Measurements from ENCODE around the gene ABCG2.
"Not testable (repeated sequence)": the region's sequence is repeated elsewhere in the genome, so short reads cannot be mapped to it uniquely, and the experiment has no call there.

Gene ABCG2

GRCh38 chr4:88109123-88109881 is 49.1 kb downstream of the ABCG2 start:
- DNase-seq: no peak

DNA sequence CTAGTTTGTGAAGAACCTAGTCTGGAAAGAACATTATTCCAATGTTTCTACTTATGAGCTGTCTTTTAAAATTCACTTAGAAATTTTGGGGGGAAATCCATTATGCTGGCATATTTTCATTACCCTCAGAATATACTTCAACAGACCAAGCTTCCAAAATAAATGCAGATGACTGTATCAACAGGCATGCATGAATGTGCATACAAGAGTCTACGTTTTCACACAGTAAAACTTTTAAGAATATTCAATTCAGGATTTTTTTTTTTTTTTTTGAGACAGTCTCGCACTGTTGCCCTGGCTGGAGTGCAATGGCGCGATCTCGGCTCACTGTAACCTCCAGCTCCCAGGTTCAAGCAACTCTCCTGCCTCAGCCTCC is 49.7 kb downstream of the ABCG2 start:
- no peak for DNase-seq

DNA sequence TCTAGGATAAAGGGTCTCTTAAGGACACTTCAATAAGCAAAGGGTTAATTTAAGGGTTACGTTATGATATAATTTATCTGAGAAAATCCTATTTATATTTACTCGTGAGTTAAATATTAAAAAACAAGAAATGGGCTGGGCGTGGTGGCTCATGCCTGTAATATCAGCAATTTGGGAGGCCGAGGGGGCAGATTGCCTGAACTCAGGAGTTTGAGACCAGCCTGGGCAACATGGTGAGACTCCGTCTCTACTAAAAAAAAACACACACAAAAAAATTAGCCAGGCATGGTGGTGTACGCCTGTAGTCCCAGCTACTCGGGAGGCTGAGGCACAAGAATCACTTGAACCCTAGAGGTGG is 50.4 kb downstream of the ABCG2 start:
- not testable (repeated sequence) for DNase-seq

- DNase-seq: no peak
These were observed 50.9 kb downstream of the ABCG2 start for GRCh38 chr4:88107406-88108107.

GRCh38 chr4:88106205-88106604 is 52.2 kb downstream of the ABCG2 start:
- no peak for DNase-seq

GRCh38 chr4:88104902-88105610 is 53.4 kb downstream of the ABCG2 start:
- no peak for DNase-seq

DNA sequence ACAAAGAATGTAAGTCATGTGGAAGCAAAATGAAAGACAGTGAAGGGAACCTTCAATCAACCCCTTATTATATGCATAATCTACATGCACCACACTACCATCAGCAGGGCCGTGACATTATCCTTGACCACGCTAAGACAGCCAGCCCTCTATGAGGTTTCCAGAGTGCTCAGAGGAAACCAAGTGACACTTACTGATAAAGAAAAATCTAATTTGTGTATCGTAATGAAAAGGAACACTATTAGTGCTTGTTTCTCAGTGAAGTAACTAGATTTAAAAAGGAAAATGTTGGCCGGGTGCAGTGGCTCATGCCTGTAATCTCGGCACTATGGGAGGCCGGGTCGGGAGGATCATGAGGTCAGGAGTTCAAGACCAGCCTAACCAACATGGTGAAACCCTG is 56.4 kb downstream of the ABCG2 start:
- DNase-seq: no peak

DNA sequence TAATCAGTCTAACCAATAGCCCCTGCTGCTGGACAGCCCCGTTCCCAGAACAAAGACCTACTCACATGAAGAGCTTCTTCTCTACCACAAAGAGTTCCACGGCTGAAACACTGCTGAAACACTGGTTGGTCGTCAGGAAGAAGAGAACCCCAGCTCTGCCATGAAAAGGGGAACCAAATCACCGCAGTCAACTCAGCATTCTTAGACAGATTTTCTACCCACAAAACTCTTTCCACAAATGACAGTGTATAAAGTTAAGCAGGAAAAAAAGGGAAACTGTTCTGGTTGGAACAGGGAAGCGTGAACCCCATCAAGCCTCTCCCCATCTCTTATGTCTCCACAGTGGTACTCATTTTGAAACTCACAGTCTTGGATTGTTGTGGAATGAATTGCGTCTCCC is 57.3 kb downstream of the ABCG2 start:
- no peak for DNase-seq

- no peak for DNase-seq
These were observed 59.3 kb downstream of the ABCG2 start for GRCh38 chr4:88098993-88099752.

DNA sequence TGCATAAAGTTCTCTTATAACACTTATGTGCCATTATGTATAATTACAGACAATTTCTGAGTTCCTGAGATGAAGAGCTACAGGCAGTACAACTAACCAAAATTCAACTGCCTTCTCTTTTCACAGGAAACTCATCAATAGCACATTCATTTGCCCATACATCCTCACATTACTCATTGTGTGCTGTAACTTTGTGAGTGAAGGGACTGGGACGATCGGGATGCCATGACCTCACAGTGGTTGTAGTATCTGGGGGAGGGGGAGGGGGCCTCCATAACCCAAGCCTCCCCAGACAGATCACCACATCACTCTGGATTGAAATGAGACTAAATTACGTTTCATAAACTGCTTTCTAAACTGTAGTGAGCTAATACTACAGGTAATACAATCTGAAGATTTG is 60.7 kb downstream of the ABCG2 start:
- DNase-seq: no peak

DNA sequence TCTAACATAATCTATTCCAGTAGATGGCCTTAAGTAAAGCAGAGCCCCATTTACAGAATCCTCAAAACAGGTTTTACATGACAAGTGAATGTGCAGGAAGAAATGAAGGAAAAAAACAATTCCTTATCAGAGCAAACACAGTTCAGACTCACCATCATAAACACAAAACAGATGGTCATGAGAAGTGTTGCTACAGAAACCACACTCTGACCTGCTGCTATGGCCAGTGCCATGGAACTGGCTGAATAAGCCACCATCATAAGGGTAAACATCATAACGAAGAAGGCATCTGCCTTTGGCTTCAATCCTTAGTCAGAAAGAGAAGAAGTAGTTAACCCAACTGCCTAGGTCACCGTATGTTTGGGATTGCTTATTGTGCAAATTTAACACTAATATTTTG is 61.1 kb downstream of the ABCG2 start:
- DNase-seq: no peak

- no peak for DNase-seq
These were observed 64.6 kb downstream of the ABCG2 start for GRCh38 chr4:88093874-88094273.

DNA sequence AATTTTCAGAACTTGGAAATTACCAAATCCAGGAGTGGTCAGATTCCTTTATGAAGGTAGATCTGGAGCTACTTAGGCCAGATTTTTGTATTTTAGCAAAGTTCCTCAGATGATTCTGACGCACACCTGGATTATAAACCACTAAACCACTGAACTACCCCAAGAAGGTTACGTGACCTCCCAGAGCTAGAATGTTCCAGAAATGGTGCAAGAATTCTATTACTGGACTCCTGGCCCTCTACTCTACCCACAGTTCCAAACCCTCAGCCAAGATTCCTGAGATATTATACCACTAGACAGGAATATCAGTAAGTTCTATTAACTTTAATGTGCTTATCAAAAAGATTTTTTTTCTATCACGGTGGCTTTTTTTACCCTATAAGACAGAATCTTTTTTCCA is 67.1 kb downstream of the ABCG2 start:
- no peak for DNase-seq

GRCh38 chr4:88090898-88091297 is 67.5 kb downstream of the ABCG2 start:
- DNase-seq: no peak

DNA sequence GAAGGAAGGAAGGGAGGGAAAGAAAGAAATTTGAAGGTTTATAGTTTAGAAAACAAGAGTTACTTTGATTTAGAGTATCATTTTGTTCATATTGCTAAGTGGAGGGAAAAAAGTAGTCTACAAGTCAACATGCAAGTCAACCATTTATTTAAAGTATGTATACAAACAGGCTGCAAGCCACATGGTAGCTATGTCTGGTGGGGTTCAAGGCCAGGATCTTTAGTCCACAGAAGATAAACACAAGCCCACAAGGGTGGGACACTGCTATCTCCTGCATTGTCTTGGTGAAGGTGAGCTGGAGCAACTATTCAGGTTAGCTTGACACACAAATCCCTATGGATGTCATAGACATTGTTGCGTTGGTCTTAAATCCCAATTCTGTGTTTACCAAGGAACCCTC is 71.4 kb downstream of the ABCG2 start:
- DNase-seq: no peak

DNA sequence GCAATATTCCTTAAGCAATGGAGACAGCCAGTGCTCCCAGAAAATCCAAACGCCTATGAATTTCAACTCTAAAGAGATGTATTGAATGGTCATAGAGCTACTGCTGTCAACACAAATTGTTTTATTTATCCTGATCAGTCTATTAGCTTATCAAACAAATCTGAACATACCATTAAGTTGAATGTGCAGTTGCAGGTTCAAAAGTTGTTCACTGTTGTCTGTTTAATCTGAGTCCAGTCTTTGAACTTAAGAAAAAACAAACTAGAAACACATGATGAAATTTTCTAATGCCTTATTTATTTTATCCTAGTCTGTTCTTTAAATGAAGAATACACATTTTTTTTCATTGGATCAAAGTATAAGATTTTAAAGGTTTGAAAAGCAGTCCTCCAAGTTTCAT is 77.8 kb downstream of the ABCG2 start:
- DNase-seq: no peak

DNA sequence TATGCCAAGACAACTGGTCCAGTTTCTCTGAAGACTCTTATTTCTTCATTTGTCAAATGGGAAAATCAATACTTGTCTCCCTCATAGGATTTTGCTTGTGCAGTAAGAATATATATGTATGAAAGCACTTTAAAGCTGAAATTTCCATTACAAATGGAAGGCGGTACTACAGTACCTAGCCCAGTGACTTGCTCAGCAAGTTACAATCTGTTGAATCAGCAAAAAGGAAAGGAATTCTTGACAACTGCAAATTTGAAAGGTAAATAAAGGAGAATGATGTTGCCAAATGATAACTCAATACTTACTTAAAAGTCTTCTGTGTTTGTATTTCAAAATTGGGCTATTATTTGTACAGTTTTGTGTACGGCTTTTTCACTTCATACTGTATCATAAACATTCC is 79.9 kb downstream of the ABCG2 start:
- no peak for DNase-seq

GRCh38 chr4:88077911-88078524 is 80.4 kb downstream of the ABCG2 start:
- no peak for DNase-seq

DNA sequence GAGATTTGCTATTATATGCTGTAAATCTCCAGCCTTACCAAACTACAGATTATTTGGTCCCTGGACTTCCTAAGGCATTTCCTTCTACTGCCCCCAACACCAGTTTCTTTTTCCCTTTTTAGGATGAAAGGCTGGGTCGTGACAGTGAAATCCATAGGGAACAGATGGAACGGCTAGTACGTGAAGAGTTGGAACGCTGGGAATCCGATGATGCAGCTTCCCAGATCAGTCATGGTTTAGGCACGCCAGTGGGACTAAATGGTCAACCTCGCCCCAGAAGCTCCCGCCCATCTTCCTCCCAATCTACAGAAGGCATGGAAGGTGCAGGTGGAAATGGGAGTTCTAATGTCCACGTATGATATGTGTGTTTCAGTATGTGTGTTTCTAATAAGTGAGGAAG is 83.1 kb downstream of the ABCG2 start:
- DNase-seq: no peak

GRCh38 chr4:88070031-88070430 is 88.4 kb downstream of the ABCG2 start:
- DNase-seq: no peak

GRCh38 chr4:88064410-88064809 is 94.0 kb downstream of the ABCG2 start:
- DNase-seq: no peak

- no peak for DNase-seq
These were observed 94.7 kb downstream of the ABCG2 start for GRCh38 chr4:88063634-88064296.
